ENCODE measurements around the gene NOP56. TPM values are rescaled to one million over a fixed set of nuclear protein-coding genes. Genes with fewer than 3 reads are reported as not detected.
A peak's percentile ranks its signal among the peaks of the same experiment; 100 is the strongest.

The NOP56 gene
- total and polyA plus RNA-seq, 8 donors = 36.2 to 204 (median 72.0) TPM

GRCh38 chr20:2606507-2607006 lies 45.9 kb upstream of the NOP56 start:
- Histone ChIP-seq H3K27me3 (no peaks in the 10 kb centered on the region), H3K9me3 (no peaks in the 10 kb centered on the region), H3K4me3 (no peak overlapping the region), H3K27ac (no peak overlapping the region), H3K36me3 (no peaks in the 10 kb centered on the region), H3K4me1 (no peaks in the 10 kb centered on the region)
- intact Hi-C loops (cut with DNase I) = no loop called here
- TF ChIP-seq CTCF (IDR thresholded peaks at IDR 0.05) = no peak
- peak; percentile 66 for FAIRE-seq
- ATAC-seq = no peak
- DNase-seq = no peak
- WGBS, 2 donors = 78 to 89% methylated on average over 1 of the region's 1 CpG

- Histone ChIP-seq H3K4me1 (no peaks in the 10 kb centered on the region), H3K9me3 (no peaks in the 10 kb centered on the region), H3K4me3 (no peak overlapping the region), H3K27me3 (no peaks in the 10 kb centered on the region), H3K27ac (no peak overlapping the region), H3K36me3 (no peaks in the 10 kb centered on the region)
- ATAC-seq = no peak
- no peak for FAIRE-seq
- intact Hi-C loops (cut with DNase I) = no loop called here
- WGBS, 2 donors = 64 to 84% methylated on average over 6 of the region's 6 CpGs
- DNase-seq = no peak
- TF ChIP-seq CTCF (IDR thresholded peaks at IDR 0.05) = no peak
Observed at GRCh38 chr20:2610326-2610725, 42.1 kb upstream of the NOP56 start.

GRCh38 chr20:2610941-2611720 lies 41.3 kb upstream of the NOP56 start:
- TF ChIP-seq CTCF (IDR thresholded peaks at IDR 0.05) = no peak
- no peak overlapping the region for H3K4me3 ChIP-seq
- WGBS, 2 donors = 44 to 53% methylated on average over 6 of the region's 6 CpGs
- DNase-seq (no peak), ATAC-seq (no peak), FAIRE-seq (no peak)
- no peaks in the 10 kb centered on the region for H3K4me1 ChIP-seq
- no peak overlapping the region for H3K27ac ChIP-seq
- no peaks in the 10 kb centered on the region for H3K27me3 ChIP-seq
- no peaks in the 10 kb centered on the region for H3K36me3 ChIP-seq
- intact Hi-C loops (cut with DNase I) = no loop called here
- H3K9me3 ChIP-seq = no peaks in the 10 kb centered on the region

- H3K4me3 ChIP-seq = no peak overlapping the region
- 66 to 73% methylated on average over 3 of the region's 3 CpGs for WGBS, 2 donors
- no peak overlapping the region for H3K27ac ChIP-seq
- no peaks in the 10 kb centered on the region for H3K4me1 ChIP-seq
- DNase-seq (no peak), ATAC-seq (no peak), FAIRE-seq (no peak)
- H3K9me3 ChIP-seq = no peaks in the 10 kb centered on the region
- intact Hi-C loops (cut with DNase I) = no loop called here
- H3K36me3 ChIP-seq = no peaks in the 10 kb centered on the region
- no peak for TF ChIP-seq CTCF (IDR thresholded peaks at IDR 0.05)
- no peaks in the 10 kb centered on the region for H3K27me3 ChIP-seq
Observed at GRCh38 chr20:2612073-2612472, 40.4 kb upstream of the NOP56 start.

- H3K36me3 ChIP-seq = no peaks in the 10 kb centered on the region
- no peaks in the 10 kb centered on the region for H3K27me3 ChIP-seq
- no peak overlapping the region for H3K4me3 ChIP-seq
- WGBS, 2 donors = 64% methylated on average over 9 of the region's 9 CpGs
- no peak overlapping the region for H3K27ac ChIP-seq
- no peaks in the 10 kb centered on the region for H3K9me3 ChIP-seq
- no peak for FAIRE-seq
- intact Hi-C loops (cut with DNase I) = no loop called here
- no peak for DNase-seq
- no peak for TF ChIP-seq CTCF (IDR thresholded peaks at IDR 0.05)
- no peak for ATAC-seq
- no peaks in the 10 kb centered on the region for H3K4me1 ChIP-seq
Observed at GRCh38 chr20:2616634-2617033, 35.8 kb upstream of the NOP56 start.

All from pancreas (tissue), 10 donors.